ENCODE data around the gene GABRR1. TPM values are rescaled to one million over a fixed set of nuclear protein-coding genes. Genes with fewer than 3 reads are reported as not detected.

The GABRR1 gene
- total and polyA plus RNA-seq, 2 experiments from 2014 or later = 0.27 to 0.60 TPM

DNA sequence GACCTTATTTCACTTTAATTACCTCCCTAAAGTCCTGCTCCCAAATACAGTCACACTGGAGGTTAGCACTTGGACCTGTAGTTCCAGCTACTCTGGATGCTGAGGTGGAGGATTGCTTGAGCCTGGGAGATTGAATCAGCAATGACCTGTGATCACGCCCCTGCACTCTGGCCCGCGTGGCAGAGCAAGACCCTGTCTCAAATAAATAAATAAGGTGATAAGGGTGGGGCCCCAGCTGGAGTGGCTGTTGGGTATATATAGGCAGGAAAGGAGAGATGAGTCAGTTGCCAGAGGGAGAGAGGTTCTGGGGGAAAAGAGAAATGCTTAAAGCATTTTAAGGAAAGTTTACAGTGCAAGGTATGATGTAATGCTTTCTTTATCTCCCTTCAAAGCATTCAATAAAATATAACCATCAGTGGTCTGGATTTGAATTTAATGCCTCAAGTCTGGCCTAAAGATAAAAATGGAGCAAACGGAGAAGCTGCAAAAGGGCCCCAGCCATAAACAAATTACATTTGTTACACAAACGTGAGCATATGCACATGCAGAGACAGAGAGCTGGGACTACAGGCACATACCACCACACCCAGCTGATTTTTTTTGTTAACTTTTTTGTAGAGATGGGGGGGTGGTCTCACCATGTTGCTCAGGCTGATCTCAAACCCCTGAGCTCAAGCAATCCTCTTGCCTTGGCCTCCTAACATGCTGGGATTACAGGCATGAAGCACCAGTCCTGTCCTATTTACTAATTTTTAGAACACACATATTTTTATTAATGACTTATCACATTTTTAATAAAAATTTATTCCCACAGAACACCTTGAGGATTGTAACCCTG, 77.4 kb downstream of the GABRR1 start:
- no peaks in the 10 kb centered on the region for H3K36me3 ChIP-seq (replicated peaks; ENCODE audit: insufficient read depth, low read depth)
- H3K4me2 ChIP-seq = peak overlapping the region; percentile 52
- no peak overlapping the region for H2AFZ ChIP-seq
- H3K27me3 ChIP-seq = no peaks in the 10 kb centered on the region
- H3K9me3 ChIP-seq (ENCODE audit: low read depth) = no peaks in the 10 kb centered on the region
- no peak for TF ChIP-seq EZH2 (IDR thresholded peaks at IDR 0.05; ENCODE audit: borderline replicate concordance)
- TF ChIP-seq, protein P1, sequence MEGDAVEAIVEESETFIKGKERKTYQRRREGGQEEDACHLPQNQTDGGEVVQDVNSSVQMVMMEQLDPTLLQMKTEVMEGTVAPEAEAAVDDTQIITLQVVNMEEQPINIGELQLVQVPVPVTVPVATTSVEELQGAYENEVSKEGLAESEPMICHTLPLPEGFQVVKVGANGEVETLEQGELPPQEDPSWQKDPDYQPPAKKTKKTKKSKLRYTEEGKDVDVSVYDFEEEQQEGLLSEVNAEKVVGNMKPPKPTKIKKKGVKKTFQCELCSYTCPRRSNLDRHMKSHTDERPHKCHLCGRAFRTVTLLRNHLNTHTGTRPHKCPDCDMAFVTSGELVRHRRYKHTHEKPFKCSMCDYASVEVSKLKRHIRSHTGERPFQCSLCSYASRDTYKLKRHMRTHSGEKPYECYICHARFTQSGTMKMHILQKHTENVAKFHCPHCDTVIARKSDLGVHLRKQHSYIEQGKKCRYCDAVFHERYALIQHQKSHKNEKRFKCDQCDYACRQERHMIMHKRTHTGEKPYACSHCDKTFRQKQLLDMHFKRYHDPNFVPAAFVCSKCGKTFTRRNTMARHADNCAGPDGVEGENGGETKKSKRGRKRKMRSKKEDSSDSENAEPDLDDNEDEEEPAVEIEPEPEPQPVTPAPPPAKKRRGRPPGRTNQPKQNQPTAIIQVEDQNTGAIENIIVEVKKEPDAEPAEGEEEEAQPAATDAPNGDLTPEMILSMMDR (IDR thresholded peaks at IDR 0.05; ENCODE audit: poor library complexity) = no peak
- no peak for TF ChIP-seq EZH2phosphoT487 (IDR thresholded peaks at IDR 0.05; ENCODE audit: low read depth, severe bottlenecking, unreplicated experiment)
- no peak overlapping the region for H3K4me3 ChIP-seq
- H4K20me1 ChIP-seq (ENCODE audit: insufficient read depth, poor library complexity, severe bottlenecking) = no peaks in the 10 kb centered on the region
- peaks cover 9% of the 10 kb centered on the region for H3K4me1 ChIP-seq (ENCODE audit: insufficient read depth)
- 18% methylated on average over 5 of the region's 5 CpGs for WGBS (ENCODE audit: low lambda C conversion rate, missing lambda C conversion rate)
- no peaks in the 10 kb centered on the region for H3K9me2 ChIP-seq (replicated peaks; ENCODE audit: insufficient read depth)
- peak; percentile 34 for DNase-seq (ENCODE audit: low spot score)
- H3K27ac ChIP-seq = peak overlapping the region; percentile 60
- H3K79me2 ChIP-seq = no peaks in the 10 kb centered on the region

DNA sequence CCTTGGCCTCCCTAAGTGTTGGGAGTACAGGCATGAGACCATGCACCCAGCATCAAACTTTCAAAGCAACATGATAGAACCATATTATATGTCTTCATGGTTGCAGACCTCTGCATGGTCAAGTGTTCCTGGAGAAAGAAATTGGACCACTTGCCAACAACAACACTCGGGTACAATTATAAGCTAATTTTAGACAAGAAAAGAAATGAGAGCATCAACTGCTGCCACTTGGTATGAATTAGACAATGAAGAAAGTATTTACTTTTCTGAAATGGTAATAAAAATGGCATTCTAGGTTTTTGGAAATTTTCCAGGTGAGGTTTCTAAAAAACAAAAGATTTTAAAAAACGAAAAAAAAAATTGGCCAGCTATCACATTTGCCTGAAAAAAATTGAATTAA, 79.0 kb downstream of the GABRR1 start:
- TF ChIP-seq EZH2 (IDR thresholded peaks at IDR 0.05; ENCODE audit: borderline replicate concordance) (no peak), EZH2phosphoT487 (IDR thresholded peaks at IDR 0.05; ENCODE audit: low read depth, severe bottlenecking, unreplicated experiment) (no peak)
- TF ChIP-seq, protein P1 (IDR thresholded peaks at IDR 0.05; ENCODE audit: poor library complexity) = no peak
- H2AFZ ChIP-seq = no peak overlapping the region
- H3K4me3 ChIP-seq = no peak overlapping the region
- 98% methylated on average over 2 of the region's 2 CpGs for WGBS (ENCODE audit: low lambda C conversion rate, missing lambda C conversion rate)
- H3K27ac ChIP-seq = no peak overlapping the region
- H3K9me2 ChIP-seq (replicated peaks; ENCODE audit: insufficient read depth) = no peaks in the 10 kb centered on the region
- no peak overlapping the region for H3K4me2 ChIP-seq
- no peaks in the 10 kb centered on the region for H3K27me3 ChIP-seq
- no peaks in the 10 kb centered on the region for H3K36me3 ChIP-seq (replicated peaks; ENCODE audit: insufficient read depth, low read depth)
- DNase-seq (ENCODE audit: low spot score) = no peak
- H3K79me2 ChIP-seq = no peaks in the 10 kb centered on the region
- H3K9me3 ChIP-seq (ENCODE audit: low read depth) = no peaks in the 10 kb centered on the region
- H4K20me1 ChIP-seq (ENCODE audit: insufficient read depth, poor library complexity, severe bottlenecking) = no peaks in the 10 kb centered on the region
- peaks cover 9% of the 10 kb centered on the region for H3K4me1 ChIP-seq (ENCODE audit: insufficient read depth)

DNA sequence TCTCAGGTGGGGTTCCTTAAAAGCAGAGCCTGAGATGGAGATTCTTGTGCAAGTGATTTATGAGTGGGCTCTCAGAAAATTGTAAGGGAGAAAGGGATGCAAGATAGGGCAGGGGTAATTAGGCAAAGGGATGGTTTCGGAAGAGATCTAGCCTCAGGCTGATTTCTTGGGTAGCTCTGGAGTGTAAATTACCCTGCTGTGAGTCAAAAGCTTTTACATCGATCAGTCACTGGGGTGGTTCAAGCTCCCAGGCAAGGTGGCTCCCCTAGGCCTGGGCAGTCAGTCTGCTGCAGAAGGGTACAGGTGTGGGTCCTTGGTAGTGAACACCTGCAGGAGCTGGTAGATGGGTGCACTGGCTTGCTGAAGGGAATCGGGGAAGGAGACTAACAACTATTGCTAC, 82.4 kb downstream of the GABRR1 start:
- H4K20me1 ChIP-seq (ENCODE audit: insufficient read depth, poor library complexity, severe bottlenecking) = no peaks in the 10 kb centered on the region
- no peak overlapping the region for H3K4me3 ChIP-seq
- H3K79me2 ChIP-seq = no peaks in the 10 kb centered on the region
- no peak for DNase-seq (ENCODE audit: low spot score)
- H3K4me1 ChIP-seq (ENCODE audit: insufficient read depth) = peaks cover 4% of the 10 kb centered on the region
- no peak overlapping the region for H2AFZ ChIP-seq
- no peaks in the 10 kb centered on the region for H3K27me3 ChIP-seq
- H3K9me2 ChIP-seq (replicated peaks; ENCODE audit: insufficient read depth) = no peaks in the 10 kb centered on the region
- TF ChIP-seq, protein P1 (IDR thresholded peaks at IDR 0.05; ENCODE audit: poor library complexity) = no peak
- TF ChIP-seq EZH2 (IDR thresholded peaks at IDR 0.05; ENCODE audit: borderline replicate concordance) (no peak), EZH2phosphoT487 (IDR thresholded peaks at IDR 0.05; ENCODE audit: low read depth, severe bottlenecking, unreplicated experiment) (no peak)
- WGBS (ENCODE audit: low lambda C conversion rate, missing lambda C conversion rate) = 61% methylated on average over 3 of the region's 3 CpGs
- no peaks in the 10 kb centered on the region for H3K9me3 ChIP-seq (ENCODE audit: low read depth)
- H3K27ac ChIP-seq = no peak overlapping the region
- no peaks in the 10 kb centered on the region for H3K36me3 ChIP-seq (replicated peaks; ENCODE audit: insufficient read depth, low read depth)
- no peak overlapping the region for H3K4me2 ChIP-seq

All from hepatocyte (in vitro differentiated cells).